C4-2B (cell line): ENCODE measurements around the gene SFXN5.

Source experiments
- H3K27ac ChIP-seq: fragments of 450-650 bp; 2 replicates; pipeline ENCODE4 v1.5.1; 2017
- ZFX ChIP-seq: fragments of 450-650 bp; IDR thresholded peaks from 2 replicates; pipeline ENCODE4 v1.6.1; 2017
- TF ChIP-seq, protein P1 (sequence below): fragments of 450-650 bp; conservative IDR thresholded peaks from 2 replicates; pipeline ENCODE4 v1.5.1; 2017; ENCODE audit warnings: mild to moderate bottlenecking

SFXN5 gene

DNA sequence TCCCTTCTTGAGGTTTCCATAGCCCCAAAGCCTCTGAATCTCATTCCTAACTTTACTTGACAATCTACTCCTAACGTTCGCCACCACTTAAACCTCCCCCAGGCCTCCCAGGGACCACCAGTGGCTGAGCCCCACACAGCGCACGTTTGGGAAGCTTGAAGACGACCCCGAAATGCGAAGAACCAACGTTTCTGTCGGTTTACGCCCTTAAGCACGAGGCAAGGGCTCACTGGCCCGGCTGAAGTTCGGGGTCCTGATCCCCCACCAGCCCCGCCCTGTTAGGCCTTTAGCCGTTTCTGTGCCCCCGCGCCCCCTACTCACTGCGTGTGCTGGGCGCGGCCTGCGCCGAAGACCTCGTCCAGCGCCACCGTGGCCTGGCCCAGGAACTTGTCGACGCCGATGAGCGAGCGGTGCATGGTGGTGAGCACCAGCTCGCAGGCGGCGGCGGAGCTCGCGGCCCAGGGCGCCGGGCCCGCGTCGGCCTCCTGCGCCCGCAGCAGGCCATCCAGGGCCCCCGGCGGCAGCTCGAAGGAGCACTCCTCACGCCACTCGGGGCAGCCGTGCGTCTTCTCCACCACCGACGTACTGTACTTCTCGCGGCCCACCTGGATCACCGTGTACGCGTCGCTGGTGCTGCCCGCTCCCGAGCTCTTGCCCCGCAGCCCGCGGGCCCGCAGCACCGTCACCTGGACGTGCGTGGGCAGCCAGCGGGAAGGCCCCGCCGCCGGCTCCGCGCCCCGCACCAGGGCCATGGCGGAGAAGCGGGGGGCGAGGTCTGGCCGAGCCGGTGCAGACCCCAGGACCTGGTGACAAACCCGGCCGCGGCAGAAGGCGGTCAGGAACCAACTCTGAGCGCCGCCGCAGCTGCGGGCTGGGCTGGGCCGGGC is 40.8 kb upstream of the SFXN5 start:
- TF ChIP-seq ZFX = peak; percentile 80
- TF ChIP-seq, protein P1, sequence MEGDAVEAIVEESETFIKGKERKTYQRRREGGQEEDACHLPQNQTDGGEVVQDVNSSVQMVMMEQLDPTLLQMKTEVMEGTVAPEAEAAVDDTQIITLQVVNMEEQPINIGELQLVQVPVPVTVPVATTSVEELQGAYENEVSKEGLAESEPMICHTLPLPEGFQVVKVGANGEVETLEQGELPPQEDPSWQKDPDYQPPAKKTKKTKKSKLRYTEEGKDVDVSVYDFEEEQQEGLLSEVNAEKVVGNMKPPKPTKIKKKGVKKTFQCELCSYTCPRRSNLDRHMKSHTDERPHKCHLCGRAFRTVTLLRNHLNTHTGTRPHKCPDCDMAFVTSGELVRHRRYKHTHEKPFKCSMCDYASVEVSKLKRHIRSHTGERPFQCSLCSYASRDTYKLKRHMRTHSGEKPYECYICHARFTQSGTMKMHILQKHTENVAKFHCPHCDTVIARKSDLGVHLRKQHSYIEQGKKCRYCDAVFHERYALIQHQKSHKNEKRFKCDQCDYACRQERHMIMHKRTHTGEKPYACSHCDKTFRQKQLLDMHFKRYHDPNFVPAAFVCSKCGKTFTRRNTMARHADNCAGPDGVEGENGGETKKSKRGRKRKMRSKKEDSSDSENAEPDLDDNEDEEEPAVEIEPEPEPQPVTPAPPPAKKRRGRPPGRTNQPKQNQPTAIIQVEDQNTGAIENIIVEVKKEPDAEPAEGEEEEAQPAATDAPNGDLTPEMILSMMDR = no peak
- peak overlapping the region; percentile 83 for H3K27ac ChIP-seq

DNA sequence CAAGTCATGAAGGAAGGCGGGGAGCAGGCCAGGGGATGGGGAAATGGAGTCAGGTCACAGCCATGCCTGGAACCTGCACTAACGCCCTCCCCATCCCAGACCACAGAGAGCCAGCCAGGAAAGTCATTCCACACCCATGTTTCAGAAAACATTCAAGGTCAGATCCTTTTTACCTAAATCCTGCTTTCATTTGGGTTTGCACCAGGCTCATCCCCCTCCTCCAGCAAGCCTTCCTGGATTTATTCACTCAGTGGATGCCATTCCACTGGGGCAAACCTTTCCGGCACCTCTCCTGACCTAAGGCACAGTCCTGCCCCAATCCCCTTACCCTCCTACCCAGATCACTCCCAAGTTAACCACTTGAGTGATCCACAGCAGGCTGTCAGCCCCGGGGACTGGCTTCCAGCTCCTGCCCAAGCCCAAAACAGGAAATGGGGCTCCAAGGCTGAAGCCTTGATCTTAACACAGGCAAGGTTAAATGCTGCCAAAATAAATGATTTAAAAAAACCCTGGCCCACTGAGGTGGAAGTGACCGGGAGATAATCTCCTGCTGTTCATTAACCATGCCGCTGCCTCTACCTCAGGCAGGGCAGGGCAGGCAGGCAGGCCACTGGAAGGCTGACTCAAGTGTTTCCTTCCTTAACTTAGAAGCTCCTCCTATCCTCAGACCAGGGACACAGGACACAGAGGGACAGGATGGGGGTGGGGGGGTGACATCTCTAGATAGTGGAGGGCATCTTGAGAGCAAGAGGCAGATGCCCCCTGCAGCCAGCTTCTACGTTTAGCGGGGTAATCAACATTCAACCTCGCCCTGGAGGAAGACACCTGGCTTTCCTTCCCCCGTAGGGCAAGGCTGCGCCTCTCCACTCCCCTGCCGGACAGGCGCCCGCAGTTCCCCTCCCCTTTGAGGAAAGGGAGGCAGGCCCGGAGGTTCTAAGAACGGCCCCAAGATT is 39.8 kb upstream of the SFXN5 start:
- no peak for TF ChIP-seq ZFX
- TF ChIP-seq, protein P1 = no peak
- peak overlapping the region; percentile 83 for H3K27ac ChIP-seq

DNA sequence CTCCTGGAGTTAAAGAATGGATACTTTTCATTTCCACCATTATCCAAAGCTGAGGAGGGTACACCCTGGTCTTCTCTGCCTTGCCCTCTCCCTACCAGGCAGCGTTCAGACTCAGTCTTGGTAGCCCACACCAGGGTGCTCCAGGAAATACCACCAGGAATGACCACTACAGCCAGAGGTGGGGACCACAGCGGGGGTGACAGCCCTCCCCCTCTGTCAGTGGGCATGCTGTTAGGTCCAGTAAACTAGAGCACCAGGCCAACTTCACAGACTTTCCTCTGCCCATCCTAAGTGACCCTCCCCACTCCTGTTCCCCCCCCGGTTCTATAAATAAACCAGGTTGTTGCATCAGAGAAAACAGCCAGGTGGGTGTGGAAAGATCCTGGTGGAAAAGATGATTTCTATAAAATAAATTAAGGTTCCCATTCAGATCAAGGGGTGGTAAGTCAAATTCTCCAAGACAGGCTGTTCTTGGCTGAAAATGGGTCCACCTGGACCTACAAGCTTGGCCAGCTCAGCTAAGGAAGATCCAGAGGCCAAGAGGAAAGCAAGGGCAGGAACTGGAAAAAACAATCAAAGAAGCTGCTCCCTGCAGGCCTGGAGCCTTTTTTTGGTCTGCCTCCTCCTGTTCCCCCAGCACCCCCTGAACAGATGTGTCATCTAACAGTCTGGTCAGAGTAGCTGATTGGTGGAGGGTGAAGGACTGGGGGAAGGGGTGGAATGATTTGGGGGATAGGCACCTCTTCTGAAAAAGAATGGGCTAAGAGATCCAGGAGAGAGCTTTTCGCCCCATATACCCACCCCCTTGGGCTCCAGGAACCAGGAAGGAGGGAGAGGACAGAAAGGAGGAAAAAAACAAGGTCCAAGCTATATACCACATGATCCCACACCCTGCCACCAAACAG is 38.9 kb upstream of the SFXN5 start:
- TF ChIP-seq, protein P1 = no peak
- no peak for TF ChIP-seq ZFX
- peak overlapping the region; percentile 83 for H3K27ac ChIP-seq

DNA sequence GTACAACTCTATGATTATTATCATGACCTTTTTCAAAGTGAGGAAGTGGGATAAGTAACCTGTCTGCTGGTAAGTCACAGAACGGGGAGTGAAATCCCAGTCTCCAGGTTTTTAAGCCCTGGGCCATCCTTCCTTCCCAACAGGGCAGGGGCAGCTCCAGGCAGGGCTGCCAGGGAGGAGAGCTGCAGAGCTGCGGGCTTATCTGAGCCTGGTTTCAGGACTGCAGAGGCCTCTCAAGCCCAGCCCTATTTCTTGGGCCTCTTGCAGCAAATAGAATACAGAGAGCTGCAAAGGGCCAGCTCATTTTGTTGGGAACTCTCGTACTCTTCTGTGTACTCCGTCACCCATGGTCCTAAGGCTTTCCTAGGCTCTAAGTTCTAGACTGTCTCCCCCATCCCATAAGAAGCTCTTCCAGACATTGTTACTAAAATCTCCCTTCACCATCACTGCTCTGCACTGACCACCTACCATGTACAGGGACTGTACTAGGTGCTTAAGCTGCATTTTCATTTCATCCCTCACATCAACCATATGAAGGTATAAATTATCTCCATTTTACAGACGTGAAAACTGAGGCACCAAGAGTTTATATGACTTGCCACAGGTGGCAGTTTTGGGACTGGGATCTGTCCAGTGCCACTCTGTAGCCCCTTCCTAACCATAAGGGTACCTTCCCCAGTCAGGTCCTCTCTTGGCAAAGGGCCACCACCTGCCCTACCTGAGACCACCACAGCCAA is 38.1 kb upstream of the SFXN5 start:
- H3K27ac ChIP-seq = no peak overlapping the region
- TF ChIP-seq, protein P1 = no peak
- no peak for TF ChIP-seq ZFX

DNA sequence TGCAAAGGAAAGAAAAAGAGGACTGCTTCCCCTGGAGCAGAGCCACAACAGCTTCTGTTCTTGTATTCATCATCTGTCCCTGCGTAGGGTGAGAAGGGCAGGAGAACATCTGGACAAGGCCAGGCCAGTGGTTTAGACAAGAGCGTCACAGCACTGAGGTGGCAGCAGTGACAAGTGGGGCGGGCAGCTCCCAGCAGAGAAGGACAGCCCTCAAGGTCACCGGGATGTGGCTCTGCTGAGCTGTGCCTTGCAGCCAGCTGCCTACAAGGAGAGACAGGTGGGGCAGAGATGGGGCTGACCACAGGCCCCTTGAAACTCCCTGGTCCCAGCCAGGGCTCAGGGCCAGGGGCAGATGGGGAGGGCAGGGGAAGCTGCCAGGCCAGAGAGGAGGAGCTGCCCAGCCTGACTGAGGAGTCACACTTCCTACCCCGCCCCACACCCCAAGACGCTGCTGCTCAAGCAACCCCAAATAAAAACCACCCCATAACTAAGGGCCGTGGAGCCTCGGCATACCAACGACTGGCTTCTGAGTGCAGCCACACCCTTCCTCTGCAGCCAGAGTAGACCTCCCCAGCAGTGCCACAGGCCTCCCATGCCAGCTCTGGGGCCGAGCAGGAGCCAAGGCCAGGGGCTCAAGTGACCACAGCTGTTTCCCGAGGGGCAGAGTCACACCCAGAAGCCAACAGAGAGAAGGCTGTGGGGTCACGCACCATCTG is 35.9 kb upstream of the SFXN5 start:
- no peak overlapping the region for H3K27ac ChIP-seq
- no peak for TF ChIP-seq ZFX
- TF ChIP-seq, protein P1 = no peak

DNA sequence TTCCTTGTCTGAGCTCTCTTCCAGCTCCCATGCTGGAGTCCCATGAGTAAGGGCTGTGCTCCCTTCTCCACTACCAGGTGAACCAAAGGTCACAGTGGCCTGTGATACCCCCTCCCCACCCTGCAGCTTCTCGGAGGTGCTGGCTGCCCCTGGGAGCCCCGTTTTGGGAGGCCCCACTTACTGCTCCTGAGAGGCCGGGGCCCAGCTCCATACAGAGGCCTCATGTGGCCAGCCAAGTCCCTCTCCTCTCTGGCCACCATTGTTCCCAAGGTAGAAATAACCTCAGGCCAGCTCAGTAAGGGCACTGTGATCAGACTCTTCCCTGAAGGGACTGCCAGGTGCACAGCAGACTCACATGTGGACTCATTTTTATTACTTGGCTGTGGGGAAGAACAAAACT is 35.3 kb upstream of the SFXN5 start:
- no peak overlapping the region for H3K27ac ChIP-seq
- TF ChIP-seq, protein P1 = no peak
- TF ChIP-seq ZFX = no peak
